AG04449 (cell line): ENCODE measurements around the gene ANXA2R.

ENCODE experiments used
- CTCF ChIA-PET: fragments of 350-600 bp; formaldehyde crosslinking; extraction: SDS; loops from one replicate; lab custom pipeline; 2021; ENCODE audit warnings: antibody characterized with exemption; lab: Yijun Ruan, JAX
- POLR2A ChIA-PET: fragments of 400-600, 350-600 bp; formaldehyde crosslinking; extraction: SDS; loops from one replicate; lab custom pipeline; 2020; ENCODE audit warnings: antibody characterized with exemption, inconsistent platforms; lab: Yijun Ruan, JAX
- DNase-seq: peaks from one replicate; pipeline ENCODE4 v3.0.0-alpha.2; 2010; ENCODE audit warnings: low read depth, low spot score
- H3K4me3 ChIP-seq: 2 replicates; pipeline ENCODE4 v1.5.1; 2011; ENCODE audit warnings: low read depth, mild to moderate bottlenecking, control low read depth, low read length
- TF ChIP-seq, protein P1 (sequence below): IDR thresholded peaks from one replicate; pipeline ENCODE4 v1.5.1; 2011; ENCODE audit warnings: mild to moderate bottlenecking, moderate library complexity, low read length, control low read depth, inconsistent platforms; ENCODE audit not compliant: insufficient read depth; ENCODE audit errors: missing control alignments

The ANXA2R gene

DNA sequence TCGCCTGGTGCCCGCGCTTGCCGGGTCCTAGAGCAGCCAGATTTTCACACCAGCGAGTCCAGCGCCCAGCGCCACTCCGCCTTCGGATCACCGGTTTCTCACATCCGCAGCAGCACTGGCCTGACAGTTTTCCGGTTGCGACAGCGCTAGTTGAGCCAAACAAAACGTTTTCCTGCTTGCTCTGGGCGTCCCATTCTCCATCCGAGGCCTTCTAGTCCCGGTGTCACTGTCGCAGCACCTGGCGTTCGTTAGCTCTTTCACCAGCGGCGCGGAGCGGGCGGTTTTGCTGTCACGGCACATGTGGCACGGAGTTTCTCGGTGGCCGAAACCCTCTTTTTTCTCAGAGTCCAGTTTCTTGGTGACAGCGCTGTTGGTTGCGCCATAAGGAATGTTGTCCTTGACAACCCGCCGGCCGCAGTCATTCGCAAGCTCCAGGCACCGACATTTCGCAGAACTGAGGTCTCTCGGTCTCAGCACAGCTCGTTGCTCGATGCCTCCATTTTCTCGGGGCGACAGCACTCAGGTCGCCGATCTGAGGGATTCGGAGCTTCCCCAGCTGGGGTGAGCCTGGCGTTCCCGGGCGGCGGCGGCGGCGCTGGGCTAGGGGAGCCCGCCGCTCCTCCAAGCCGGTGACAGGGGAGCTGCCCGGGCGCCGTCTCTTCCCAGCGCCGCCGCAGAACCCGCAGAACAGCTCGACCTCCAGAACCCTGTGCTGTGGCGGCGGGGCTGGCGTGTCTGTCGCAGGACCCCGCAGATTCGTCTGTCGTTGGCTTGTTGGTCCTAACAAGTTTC lies 47.8 kb downstream of the ANXA2R start:
- H3K4me3 ChIP-seq = peak overlapping the region; percentile 63
- no peak for DNase-seq
- TF ChIP-seq, protein P1, sequence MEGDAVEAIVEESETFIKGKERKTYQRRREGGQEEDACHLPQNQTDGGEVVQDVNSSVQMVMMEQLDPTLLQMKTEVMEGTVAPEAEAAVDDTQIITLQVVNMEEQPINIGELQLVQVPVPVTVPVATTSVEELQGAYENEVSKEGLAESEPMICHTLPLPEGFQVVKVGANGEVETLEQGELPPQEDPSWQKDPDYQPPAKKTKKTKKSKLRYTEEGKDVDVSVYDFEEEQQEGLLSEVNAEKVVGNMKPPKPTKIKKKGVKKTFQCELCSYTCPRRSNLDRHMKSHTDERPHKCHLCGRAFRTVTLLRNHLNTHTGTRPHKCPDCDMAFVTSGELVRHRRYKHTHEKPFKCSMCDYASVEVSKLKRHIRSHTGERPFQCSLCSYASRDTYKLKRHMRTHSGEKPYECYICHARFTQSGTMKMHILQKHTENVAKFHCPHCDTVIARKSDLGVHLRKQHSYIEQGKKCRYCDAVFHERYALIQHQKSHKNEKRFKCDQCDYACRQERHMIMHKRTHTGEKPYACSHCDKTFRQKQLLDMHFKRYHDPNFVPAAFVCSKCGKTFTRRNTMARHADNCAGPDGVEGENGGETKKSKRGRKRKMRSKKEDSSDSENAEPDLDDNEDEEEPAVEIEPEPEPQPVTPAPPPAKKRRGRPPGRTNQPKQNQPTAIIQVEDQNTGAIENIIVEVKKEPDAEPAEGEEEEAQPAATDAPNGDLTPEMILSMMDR = no peak
- POLR2A ChIA-PET = interaction anchor here (1.2 to 3.1 kb wide), 5 partner anchors 16 to 50 kb away, joined by 3 to 19 read pairs (median 13); no protein-coding TSS in a partner anchor
- CTCF ChIA-PET = interaction anchor here (1.2 to 8.0 kb wide), 6 partner anchors 15 to 81 kb away, joined by 3 to 84 read pairs (median 29); partner anchors contain the start of gene ANXA2R

DNA sequence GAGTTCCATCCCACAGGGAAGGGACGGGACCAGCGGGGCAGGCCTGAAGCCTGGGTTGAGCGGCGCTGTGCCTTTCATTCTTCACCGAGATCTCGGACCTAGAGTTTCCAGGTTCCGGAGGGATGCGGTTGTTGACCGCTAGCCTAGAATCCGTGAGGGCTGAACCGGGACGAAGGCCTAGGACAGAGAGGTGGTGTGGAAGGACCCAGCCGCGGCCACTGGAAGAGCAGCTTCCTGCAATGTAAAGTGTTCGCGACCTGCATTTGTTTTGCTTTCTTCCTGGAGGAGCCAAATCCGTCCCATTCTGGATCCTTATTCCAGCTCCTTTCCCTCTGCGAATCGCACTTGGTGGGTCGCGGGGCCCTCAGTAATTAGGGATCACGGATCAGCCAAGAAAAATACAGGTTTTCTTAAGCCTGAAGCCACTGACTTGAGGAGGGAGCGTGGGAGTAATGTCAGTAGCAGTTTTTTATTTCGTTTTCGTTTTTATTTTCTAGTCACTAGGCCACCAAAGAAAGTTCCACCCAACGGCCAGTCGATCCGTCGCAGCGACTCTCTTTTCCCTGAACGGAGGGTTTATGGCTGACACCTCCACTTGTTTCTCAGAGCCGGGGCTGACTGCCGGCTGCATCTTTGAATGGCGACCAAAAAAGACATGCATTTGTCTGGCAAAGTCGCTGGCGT lies 48.6 kb downstream of the ANXA2R start:
- POLR2A ChIA-PET = interaction anchor here (1.2 to 3.1 kb wide), 5 partner anchors 16 to 51 kb away, joined by 3 to 19 read pairs (median 13); no protein-coding TSS in a partner anchor
- TF ChIP-seq, protein P1 = no peak
- no peak for DNase-seq
- CTCF ChIA-PET = interaction anchor here (1.5 to 8.0 kb wide), 4 partner anchors 27 to 80 kb away, joined by 4 to 84 read pairs (median 42); partner anchors contain the start of gene ANXA2R
- peak overlapping the region; percentile 63 for H3K4me3 ChIP-seq

DNA sequence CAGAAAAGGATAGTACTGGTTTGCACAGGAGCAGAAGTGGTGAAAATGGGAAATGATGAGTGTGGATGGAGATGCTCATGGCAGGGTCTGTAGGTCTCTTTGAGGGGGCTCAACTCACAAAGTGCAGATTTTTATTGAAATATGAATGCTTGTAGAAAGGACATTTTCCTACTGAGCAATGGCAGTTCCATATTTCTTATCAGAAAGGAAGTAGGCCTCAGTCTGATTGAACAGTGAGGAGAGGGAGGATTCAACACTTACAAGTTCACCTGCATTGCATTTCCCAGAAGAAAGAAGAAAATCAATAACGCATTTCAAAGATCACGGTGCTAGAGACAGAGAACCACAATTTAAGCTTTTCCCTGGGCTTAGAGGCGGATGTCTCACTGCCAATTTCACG lies 49.2 kb downstream of the ANXA2R start:
- ChIA-PET CTCF (interaction anchor here (1.5 to 8.0 kb wide), 3 partner anchors 28 to 80 kb away, joined by 4 to 84 read pairs (median 81); partner anchors contain the start of gene ANXA2R), POLR2A (no interaction called here)
- no peak for DNase-seq
- TF ChIP-seq, protein P1 = no peak
- H3K4me3 ChIP-seq = no peak overlapping the region
